WTC11 (cell line): ENCODE data around the gene GPD1L. TPM values are rescaled to one million over a fixed set of nuclear protein-coding genes. Genes with fewer than 3 reads are reported as not detected.

ENCODE experiments used
- ATAC-seq: fragments of 200-7000 bp; cut with Tn5 transposase; 2 replicates; pipeline ENCODE4 v1.10.0; 2021; ENCODE audit warnings: mild to moderate bottlenecking, moderate library complexity
- CTCF ChIA-PET: fragments of 300-600 bp; sonication (Branson Sonifier 250); formaldehyde crosslinking; loops from one replicate; lab custom pipeline; 2021; ENCODE audit warnings: antibody characterized with exemption; lab: Charles Lee
- POLR2A ChIA-PET: fragments of 350-600 bp; sonication (Branson Sonifier 250); formaldehyde crosslinking; loops from one replicate; lab custom pipeline; 2021; ENCODE audit warnings: antibody characterized with exemption; lab: Charles Lee
- DNase-seq: peaks from one replicate; pipeline ENCODE4 v3.0.0; 2021; ENCODE audit warnings: low spot score
- H3K27ac Mint-ChIP-seq: 2 replicates; pipeline ENCODE4 v1.8.0; 2021; ENCODE audit warnings: mixed read lengths
- H3K27me3 Mint-ChIP-seq: 2 replicates; pipeline ENCODE4 v1.8.0; 2021; ENCODE audit warnings: low read depth, mild to moderate bottlenecking, moderate library complexity, mixed read lengths
- H3K36me3 Mint-ChIP-seq: 2 replicates; pipeline ENCODE4 v1.8.0; 2021; ENCODE audit warnings: mixed read lengths
- H3K4me1 Mint-ChIP-seq: 2 replicates; pipeline ENCODE4 v1.8.0; 2022; ENCODE audit warnings: mixed read lengths
- H3K4me3 Mint-ChIP-seq: 2 replicates; pipeline ENCODE4 v1.8.0; 2021; ENCODE audit warnings: mild to moderate bottlenecking, moderate library complexity, mixed read lengths
- H3K9me3 Mint-ChIP-seq: 2 replicates; pipeline ENCODE4 v1.8.0; 2021; ENCODE audit warnings: mixed read lengths
- ATF1 ChIP-seq: sonication (generic); formaldehyde crosslinking; IDR thresholded peaks from 2 replicates; pipeline ENCODE4 v1.8.1; 2023; ENCODE audit warnings: mild to moderate bottlenecking, moderate library complexity, missing genetic modification reagents
- GTF2I ChIP-seq: fragments of 250-450 bp; sonication (Bioruptor Pico); conservative IDR thresholded peaks from 2 replicates; pipeline ENCODE4 v1.4.0; 2021; ENCODE audit warnings: mild to moderate bottlenecking
- PRRX2 ChIP-seq: fragments of 250-450 bp; sonication (Bioruptor Pico); IDR thresholded peaks from 2 replicates; pipeline ENCODE4 v1.8.0; 2021; ENCODE audit warnings: mild to moderate bottlenecking
- RORB ChIP-seq: fragments of 250-450 bp; sonication (Bioruptor Pico); IDR thresholded peaks from 2 replicates; pipeline ENCODE4 v1.9.0; 2021; ENCODE audit warnings: mild to moderate bottlenecking
- SOX15 ChIP-seq: fragments of 250-450 bp; sonication (Bioruptor Pico); IDR thresholded peaks from 2 replicates; pipeline ENCODE4 v1.9.0; 2021; ENCODE audit warnings: mild to moderate bottlenecking
- TCF7 ChIP-seq: sonication (generic); formaldehyde crosslinking; IDR thresholded peaks from 2 replicates; pipeline ENCODE4 v1.8.0; 2022; ENCODE audit warnings: mild to moderate bottlenecking, low read depth, missing genetic modification reagents, moderate library complexity
- ZNF232 ChIP-seq: sonication (generic); formaldehyde crosslinking; IDR thresholded peaks from 2 replicates; pipeline ENCODE4 v1.8.0; 2022; ENCODE audit warnings: mild to moderate bottlenecking, missing genetic modification reagents
- total RNA-seq: library from RNA; stranded (reverse); gene quantifications from 3 replicates; pipeline ENCODE4 v1.2.3, GENCODE V29; 2021
- TF ChIP-seq, protein P1 (sequence below): fragments of 250-450 bp; sonication (Bioruptor Pico); IDR thresholded peaks from 2 replicates; pipeline ENCODE4 v1.8.0; 2021; ENCODE audit warnings: mild to moderate bottlenecking
- TF ChIP-seq, protein P2 (sequence below): fragments of 250-450 bp; sonication (Bioruptor Pico); conservative IDR thresholded peaks from 2 replicates; pipeline ENCODE4 v1.9.0; 2021; ENCODE audit warnings: mild to moderate bottlenecking
- TF ChIP-seq, protein P3 (sequence below): fragments of 250-450 bp; sonication (Bioruptor Pico); IDR thresholded peaks from 2 replicates; pipeline ENCODE4 v1.9.0; 2021; ENCODE audit warnings: mild to moderate bottlenecking
- TF ChIP-seq, protein P4 (sequence below): sonication (generic); formaldehyde crosslinking; IDR thresholded peaks from 2 replicates; pipeline ENCODE4 v1.8.0; 2022; ENCODE audit warnings: mild to moderate bottlenecking, missing genetic modification reagents
- TF ChIP-seq, protein P5 (sequence below): sonication (generic); formaldehyde crosslinking; IDR thresholded peaks from 2 replicates; pipeline ENCODE4 v1.8.0; 2022; ENCODE audit warnings: mild to moderate bottlenecking, missing genetic modification reagents
- TF ChIP-seq, protein P6 (sequence below): fragments of 200-600 bp; IDR thresholded peaks from 2 replicates; pipeline ENCODE4 v1.8.0; 2022; ENCODE audit warnings: antibody characterized with exemption

The GPD1L gene
- total RNA-seq, 1 experiment from 2014 or later = 5.8 TPM

DNA sequence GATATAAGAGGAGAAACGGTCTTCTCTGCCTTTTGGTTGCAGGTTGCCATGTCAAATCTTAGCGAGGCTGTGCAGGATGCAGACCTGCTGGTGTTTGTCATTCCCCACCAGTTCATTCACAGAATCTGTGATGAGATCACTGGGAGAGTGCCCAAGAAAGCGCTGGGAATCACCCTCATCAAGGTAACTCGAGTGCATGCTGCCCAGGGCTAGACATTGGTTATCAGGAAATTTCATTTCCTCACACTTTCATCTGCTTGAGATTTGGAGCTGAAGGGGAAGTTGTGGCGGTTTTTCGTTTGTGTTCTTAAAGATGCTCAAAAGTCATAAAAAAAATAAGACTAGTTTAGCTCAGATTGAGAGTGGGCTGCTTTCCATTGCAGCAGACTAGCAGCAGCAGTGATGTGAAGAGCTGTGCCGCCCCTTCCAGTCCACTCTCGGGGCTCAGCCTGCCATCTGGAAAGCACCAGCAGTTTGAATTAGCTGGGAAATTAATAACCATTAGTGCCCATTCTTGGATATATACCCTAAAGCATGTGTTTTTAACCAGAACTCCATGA is 32.2 kb downstream of the GPD1L start:
- CTCF ChIA-PET = interaction anchor here (1.3 kb wide), 1 partner anchor 30 kb away, joined by 4 read pairs; no protein-coding TSS in a partner anchor
- H3K4me3 Mint-ChIP-seq = no peak overlapping the region
- TF ChIP-seq SOX15 (CRISPR knock-in tag) (no peak), GTF2I (no peak), RORB (no peak)
- TF ChIP-seq, protein P1, sequence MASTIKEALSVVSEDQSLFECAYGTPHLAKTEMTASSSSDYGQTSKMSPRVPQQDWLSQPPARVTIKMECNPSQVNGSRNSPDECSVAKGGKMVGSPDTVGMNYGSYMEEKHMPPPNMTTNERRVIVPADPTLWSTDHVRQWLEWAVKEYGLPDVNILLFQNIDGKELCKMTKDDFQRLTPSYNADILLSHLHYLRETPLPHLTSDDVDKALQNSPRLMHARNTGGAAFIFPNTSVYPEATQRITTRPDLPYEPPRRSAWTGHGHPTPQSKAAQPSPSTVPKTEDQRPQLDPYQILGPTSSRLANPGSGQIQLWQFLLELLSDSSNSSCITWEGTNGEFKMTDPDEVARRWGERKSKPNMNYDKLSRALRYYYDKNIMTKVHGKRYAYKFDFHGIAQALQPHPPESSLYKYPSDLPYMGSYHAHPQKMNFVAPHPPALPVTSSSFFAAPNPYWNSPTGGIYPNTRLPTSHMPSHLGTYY = no peak
- DNase-seq (no peak), ATAC-seq (no peak)
- no peak overlapping the region for H3K27ac Mint-ChIP-seq
- H3K9me3 Mint-ChIP-seq = no peaks in the 10 kb centered on the region; the same call in 1 of the 2 replicates
- peaks cover 7% of the 10 kb centered on the region for H3K4me1 Mint-ChIP-seq
- H3K36me3 Mint-ChIP-seq = no peaks in the 10 kb centered on the region
- POLR2A ChIA-PET = no interaction called here
- peaks cover 3% of the 10 kb centered on the region; the same call in 1 of the 2 replicates for H3K27me3 Mint-ChIP-seq

DNA sequence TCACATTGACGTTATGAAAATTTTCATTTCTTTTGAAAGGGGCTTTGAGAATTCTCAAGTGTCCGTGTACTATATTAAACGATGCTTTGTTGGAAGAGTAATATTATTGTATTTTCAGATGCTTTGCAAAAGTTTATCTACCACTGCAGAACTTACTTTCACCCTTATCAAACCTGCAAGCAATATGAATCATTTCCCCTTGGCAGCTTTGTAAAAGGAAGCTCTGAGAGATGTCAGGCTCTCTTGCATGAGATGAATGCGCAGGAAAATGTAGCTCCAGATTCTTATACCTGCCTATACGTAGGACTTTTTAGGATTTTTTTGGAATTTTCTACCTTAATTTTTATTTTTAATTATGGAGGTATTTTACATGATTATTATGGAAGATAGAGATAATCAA is 34.5 kb downstream of the GPD1L start:
- no peak for DNase-seq
- Mint-ChIP-seq H3K4me3 (no peak overlapping the region), H3K9me3 (no peaks in the 10 kb centered on the region; the same call in 1 of the 2 replicates), H3K4me1 (peaks cover 7% of the 10 kb centered on the region), H3K36me3 (no peaks in the 10 kb centered on the region), H3K27ac (no peak overlapping the region), H3K27me3 (peaks cover 4% of the 10 kb centered on the region)
- ATAC-seq = no peak
- ChIA-PET POLR2A (no interaction called here), CTCF (no interaction called here)
- TF ChIP-seq ATF1 = no peak

DNA sequence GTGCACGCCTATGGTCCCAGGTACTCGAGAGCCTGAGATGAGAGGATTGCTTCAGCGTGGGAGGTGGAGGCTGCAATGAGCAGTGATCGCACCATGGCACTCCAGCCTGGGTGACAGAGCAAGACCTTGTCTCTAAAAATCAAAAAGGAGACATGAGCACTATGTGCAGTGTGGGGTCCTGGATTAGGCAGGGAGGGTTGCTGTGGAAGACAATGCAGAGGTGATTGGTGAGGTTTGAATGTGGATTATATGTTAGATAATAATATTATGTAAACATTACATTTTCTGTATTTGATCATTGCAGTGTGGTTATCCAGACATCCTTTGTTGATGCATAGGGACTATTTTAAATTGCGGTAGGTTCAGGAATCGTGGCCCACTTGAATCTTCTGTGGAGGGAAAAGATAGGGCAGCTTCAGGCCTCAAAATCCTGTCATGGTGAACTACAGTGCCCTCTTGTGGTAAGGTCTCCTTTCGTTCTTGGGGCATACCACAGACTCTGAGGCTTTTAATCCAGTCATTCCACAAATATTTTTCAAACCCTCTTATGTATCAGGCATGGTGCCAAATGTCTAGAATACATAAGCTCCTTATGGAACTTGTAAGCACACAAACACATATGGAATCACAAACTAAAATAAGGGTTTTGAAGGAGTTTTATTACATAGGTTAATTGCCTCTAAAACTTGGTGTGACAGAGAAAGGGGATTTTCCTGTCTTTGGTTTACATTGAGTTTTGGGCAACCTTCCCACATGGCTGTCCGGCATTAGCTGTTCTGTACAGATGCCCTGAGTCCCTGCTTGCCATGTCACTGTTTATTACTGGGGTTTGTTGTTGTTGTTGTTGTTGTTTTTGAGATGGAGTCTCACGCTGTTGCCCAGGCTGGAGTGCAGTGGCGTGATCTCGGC is 37.7 kb downstream of the GPD1L start:
- no peaks in the 10 kb centered on the region for H3K36me3 Mint-ChIP-seq

DNA sequence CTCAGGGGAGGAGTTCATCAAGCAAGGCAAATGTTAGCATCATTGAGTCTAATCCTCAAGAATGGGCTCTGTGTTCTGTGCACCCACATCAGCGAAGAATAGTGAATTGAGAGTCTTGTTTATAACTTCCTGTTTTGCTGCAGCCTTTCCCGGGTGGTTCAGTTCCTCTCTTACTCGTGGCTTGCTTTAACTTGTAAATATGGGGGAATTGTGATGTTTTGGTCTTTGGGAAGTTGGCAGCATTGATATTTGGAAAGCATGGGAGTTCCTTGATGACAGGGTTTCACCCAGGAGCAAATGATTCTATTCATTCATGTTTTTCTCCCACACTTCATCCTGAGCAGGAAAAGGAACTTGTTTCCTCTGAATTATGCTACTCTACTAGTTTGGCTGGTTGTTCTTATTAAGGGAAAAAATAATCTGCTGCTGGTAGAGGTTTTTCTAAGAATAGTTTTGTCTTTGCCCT is 40.4 kb downstream of the GPD1L start:
- 0 out of 2 replicates have a peak overlapping the region, but pooled peaks have one; percentile 33 for H3K27ac Mint-ChIP-seq
- POLR2A ChIA-PET = no interaction called here
- no peaks in the 10 kb centered on the region for H3K36me3 Mint-ChIP-seq
- H3K9me3 Mint-ChIP-seq = no peaks in the 10 kb centered on the region
- H3K4me3 Mint-ChIP-seq = no peak overlapping the region
- peaks cover 25% of the 10 kb centered on the region for H3K4me1 Mint-ChIP-seq
- H3K27me3 Mint-ChIP-seq = peaks cover 23% of the 10 kb centered on the region
- CTCF ChIA-PET = no interaction called here
- ATAC-seq = no peak
- no peak for DNase-seq
- TF ChIP-seq, protein P2, sequence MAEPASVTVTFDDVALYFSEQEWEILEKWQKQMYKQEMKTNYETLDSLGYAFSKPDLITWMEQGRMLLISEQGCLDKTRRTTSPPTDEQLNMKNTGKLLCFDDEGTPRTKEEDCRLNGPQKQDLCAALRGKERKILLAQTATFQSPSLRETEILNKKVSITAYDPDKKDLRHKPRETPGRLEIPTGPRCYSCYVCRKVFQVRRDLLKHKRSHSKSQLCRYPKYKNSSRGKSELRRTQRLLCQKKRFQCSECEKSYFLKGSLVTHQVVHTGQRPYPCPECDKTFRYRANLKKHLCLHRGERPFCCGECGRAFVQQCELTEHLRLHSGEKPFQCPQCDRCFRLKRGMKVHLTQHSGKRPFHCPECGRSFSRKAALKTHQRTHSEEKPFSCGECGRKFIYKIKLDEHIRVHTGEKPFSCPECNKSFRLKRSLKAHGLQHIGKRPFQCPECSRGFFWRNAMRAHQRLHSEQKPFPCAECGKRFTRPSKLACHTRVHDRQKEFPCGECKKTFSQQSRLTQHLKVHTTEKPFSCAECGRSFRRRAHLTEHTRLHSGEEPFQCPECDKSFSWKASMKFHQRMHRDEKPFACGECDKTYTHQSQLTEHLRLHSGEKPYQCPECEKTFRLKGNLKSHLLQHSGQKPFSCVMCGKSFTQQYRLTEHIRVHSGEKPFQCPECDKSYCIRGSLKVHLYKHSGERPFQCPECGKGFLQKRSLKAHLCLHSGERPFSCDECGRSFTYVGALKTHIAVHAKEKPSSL = no peak
- TF ChIP-seq PRRX2 (CRISPR knock-in tag) (no peak), TCF7 (CRISPR knock-in tag) (no peak), ZNF232 (CRISPR knock-in tag) (no peak)
- TF ChIP-seq, protein P3, sequence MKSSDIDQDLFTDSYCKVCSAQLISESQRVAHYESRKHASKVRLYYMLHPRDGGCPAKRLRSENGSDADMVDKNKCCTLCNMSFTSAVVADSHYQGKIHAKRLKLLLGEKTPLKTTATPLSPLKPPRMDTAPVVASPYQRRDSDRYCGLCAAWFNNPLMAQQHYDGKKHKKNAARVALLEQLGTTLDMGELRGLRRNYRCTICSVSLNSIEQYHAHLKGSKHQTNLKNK = no peak
- TF ChIP-seq, protein P4, sequence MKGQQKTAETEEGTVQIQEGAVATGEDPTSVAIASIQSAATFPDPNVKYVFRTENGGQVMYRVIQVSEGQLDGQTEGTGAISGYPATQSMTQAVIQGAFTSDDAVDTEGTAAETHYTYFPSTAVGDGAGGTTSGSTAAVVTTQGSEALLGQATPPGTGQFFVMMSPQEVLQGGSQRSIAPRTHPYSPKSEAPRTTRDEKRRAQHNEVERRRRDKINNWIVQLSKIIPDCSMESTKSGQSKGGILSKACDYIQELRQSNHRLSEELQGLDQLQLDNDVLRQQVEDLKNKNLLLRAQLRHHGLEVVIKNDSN (CRISPR knock-in tag) = no peak

More for the DNA sequence above, 37.7 kb downstream of the GPD1L start:
- H3K27me3 Mint-ChIP-seq = peaks cover 17% of the 10 kb centered on the region
- DNase-seq (peak; percentile 44), ATAC-seq (peak; percentile 75)
- no peak overlapping the region for H3K27ac Mint-ChIP-seq
- TF ChIP-seq, protein P5, sequence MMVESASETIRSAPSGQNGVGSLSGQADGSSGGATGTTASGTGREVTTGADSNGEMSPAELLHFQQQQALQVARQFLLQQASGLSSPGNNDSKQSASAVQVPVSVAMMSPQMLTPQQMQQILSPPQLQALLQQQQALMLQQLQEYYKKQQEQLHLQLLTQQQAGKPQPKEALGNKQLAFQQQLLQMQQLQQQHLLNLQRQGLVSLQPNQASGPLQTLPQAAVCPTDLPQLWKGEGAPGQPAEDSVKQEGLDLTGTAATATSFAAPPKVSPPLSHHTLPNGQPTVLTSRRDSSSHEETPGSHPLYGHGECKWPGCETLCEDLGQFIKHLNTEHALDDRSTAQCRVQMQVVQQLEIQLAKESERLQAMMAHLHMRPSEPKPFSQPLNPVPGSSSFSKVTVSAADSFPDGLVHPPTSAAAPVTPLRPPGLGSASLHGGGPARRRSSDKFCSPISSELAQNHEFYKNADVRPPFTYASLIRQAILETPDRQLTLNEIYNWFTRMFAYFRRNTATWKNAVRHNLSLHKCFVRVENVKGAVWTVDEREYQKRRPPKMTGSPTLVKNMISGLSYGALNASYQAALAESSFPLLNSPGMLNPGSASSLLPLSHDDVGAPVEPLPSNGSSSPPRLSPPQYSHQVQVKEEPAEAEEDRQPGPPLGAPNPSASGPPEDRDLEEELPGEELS (CRISPR knock-in tag) = no peak
- TF ChIP-seq, protein P6, sequence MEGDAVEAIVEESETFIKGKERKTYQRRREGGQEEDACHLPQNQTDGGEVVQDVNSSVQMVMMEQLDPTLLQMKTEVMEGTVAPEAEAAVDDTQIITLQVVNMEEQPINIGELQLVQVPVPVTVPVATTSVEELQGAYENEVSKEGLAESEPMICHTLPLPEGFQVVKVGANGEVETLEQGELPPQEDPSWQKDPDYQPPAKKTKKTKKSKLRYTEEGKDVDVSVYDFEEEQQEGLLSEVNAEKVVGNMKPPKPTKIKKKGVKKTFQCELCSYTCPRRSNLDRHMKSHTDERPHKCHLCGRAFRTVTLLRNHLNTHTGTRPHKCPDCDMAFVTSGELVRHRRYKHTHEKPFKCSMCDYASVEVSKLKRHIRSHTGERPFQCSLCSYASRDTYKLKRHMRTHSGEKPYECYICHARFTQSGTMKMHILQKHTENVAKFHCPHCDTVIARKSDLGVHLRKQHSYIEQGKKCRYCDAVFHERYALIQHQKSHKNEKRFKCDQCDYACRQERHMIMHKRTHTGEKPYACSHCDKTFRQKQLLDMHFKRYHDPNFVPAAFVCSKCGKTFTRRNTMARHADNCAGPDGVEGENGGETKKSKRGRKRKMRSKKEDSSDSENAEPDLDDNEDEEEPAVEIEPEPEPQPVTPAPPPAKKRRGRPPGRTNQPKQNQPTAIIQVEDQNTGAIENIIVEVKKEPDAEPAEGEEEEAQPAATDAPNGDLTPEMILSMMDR = peak; percentile 53
- H3K9me3 Mint-ChIP-seq = no peaks in the 10 kb centered on the region
- H3K4me3 Mint-ChIP-seq = no peak overlapping the region
- CTCF ChIA-PET = interaction anchor here (0.6 to 1.6 kb wide), 13 partner anchors 10 to 420 kb away, joined by 3 to 14 read pairs (median 4); partner anchors contain the start of genes OSBPL10 and ZNF860
- peaks cover 25% of the 10 kb centered on the region for H3K4me1 Mint-ChIP-seq
- POLR2A ChIA-PET = no interaction called here
